BLaER1 treated with 17β-estradiol and CSF1 and Interleukin-3, amounts not matched to agents 10 nM and 100 nM (cell line): ENCODE results near the gene ATF3.
A peak's percentile ranks its signal among the peaks of the same experiment; 100 is the strongest.

Source experiments
- H3K27ac ChIP-seq, 11 experiments: shearing (Covaris generic); formaldehyde crosslinking; 2 replicates each; pipeline ENCODE4 v1.8.1; 2022
- H3K27me3 ChIP-seq, 11 experiments: shearing (Covaris generic); formaldehyde crosslinking; 2 replicates each; pipeline ENCODE4 v1.8.1; 2022
- H3K36me3 ChIP-seq, 11 experiments: shearing (Covaris generic); formaldehyde crosslinking; 2 replicates each; pipeline ENCODE4 v1.8.1; 2022
- H3K4me1 ChIP-seq, 10 experiments: shearing (Covaris generic); formaldehyde crosslinking; 2 replicates each; pipeline ENCODE4 v1.8.1; 2022
- H3K4me2 ChIP-seq, 11 experiments: shearing (Covaris generic); formaldehyde crosslinking; 2 replicates each; pipeline ENCODE4 v1.8.1; 2022
- H3K4me3 ChIP-seq, 10 experiments: shearing (Covaris generic); formaldehyde crosslinking; 2 replicates each; pipeline ENCODE4 v1.8.1; 2022
- H3K9ac ChIP-seq, 11 experiments: shearing (Covaris generic); formaldehyde crosslinking; 2 replicates each; pipeline ENCODE4 v1.8.1; 2022
- H3K9me3 ChIP-seq, 11 experiments: shearing (Covaris generic); formaldehyde crosslinking; replicated peaks in 1 of 11; 2 replicates each; pipeline ENCODE4 v1.8.1; 2022
- H4K20me1 ChIP-seq, 11 experiments: shearing (Covaris generic); formaldehyde crosslinking; 2 replicates each; pipeline ENCODE4 v1.8.1; 2022
- Cebpa-rat ChIP-seq, 11 experiments: shearing (Covaris generic); IDR thresholded peaks; 2 replicates each; pipeline ENCODE4 v1.8.1; 2022

The ATF3 gene

DNA sequence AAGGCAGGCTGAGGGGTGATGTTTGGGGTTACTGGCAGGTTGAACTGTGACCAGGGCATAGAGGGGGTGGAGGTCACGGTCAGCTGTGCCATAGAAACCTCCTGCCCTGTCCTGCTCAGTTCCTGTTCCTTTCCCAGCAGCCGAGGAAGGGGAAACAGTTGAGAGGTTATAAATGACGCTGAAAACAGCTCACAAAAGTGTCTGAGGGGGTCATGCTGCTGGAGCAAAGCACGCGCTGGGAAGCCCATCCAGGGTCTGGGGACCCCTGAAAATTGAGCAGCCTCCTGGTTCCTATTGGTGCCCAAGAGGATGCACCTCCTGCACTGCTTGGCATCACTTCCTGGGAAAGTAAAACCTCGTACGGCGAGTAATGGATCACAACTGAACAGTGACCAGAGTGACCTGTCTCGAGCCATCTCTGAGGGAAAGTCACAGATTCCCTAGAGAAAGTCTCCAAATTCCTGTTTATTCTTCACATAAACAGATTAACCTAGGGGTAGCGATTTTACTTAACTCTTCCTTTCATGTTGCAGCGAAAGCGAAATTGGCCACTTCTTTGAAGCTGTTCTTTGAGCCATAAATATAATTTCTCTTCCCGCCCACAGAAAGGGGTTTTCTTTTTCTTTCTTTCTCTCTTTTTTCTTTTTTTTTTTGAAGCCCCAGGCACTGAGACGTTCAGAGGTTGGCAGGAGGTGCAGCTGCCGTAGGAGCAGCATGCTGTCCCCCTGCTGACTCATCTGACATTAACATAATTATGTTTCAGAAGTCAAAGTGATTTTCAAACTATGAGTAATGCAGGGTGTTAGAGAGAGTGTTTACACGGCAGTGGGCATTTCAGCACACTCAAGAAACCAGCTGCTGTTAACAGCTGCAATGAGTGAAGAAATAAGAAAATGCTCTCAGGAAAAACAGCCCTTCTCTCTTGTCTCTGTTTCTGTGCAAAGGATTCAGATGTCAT is 41.8 kb upstream of the ATF3 start:
- peak overlapping the region; percentile 82 to 98 (median 90) for H3K4me2 ChIP-seq
- H3K9me3 ChIP-seq, result peaks cover 0 to 7% (median 0%) of the 10 kb centered on the region in 11 experiments; a peak in 3 of 22 replicates
- H3K4me3 ChIP-seq, result peak overlapping the region; percentile 49 to 71 (median 61)
- peak overlapping the region; percentile 54 to 86 (median 77) for H3K27ac ChIP-seq
- H3K36me3 ChIP-seq, result no peaks in the 10 kb centered on the region
- no peaks in the 10 kb centered on the region for H4K20me1 ChIP-seq
- peak in 3 of 11 experiments; percentile 64 to 80 (median 74); a peak in 5 of 22 replicates for TF ChIP-seq Cebpa-rat (IDR thresholded peaks at IDR 0.05)
- H3K27me3 ChIP-seq, result no peaks in the 10 kb centered on the region
- H3K4me1 ChIP-seq, result peaks cover 16 to 25% (median 19%) of the 10 kb centered on the region in 10 experiments
- peak overlapping the region; percentile 62 to 81 (median 77) for H3K9ac ChIP-seq

DNA sequence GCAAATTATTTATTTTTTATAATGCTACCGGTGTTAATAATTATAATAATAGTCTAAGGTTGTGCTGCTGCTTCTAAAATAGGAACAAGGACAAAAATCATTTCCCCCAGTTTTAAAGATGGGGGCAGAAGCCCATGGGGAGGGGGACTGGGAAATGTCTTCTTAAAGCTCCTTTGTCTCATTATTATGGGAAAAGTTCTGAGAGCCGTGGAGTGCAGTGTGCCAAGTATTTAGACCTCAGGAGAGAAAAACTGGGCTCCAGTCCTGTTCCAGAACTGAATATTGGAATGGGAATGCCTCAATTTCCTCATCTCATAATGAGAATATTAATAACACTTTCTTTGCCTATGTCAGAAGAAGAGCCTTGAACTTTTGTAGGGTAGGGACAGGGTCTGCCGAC is 40.9 kb upstream of the ATF3 start:
- peaks cover 0 to 7% (median 0%) of the 10 kb centered on the region in 11 experiments; a peak in 3 of 22 replicates for H3K9me3 ChIP-seq
- no peak for TF ChIP-seq Cebpa-rat (IDR thresholded peaks at IDR 0.05)
- H4K20me1 ChIP-seq, result no peaks in the 10 kb centered on the region
- peak overlapping the region in 10 of 11 experiments; percentile 62 to 81 (median 77); a peak in 16 of 22 replicates for H3K9ac ChIP-seq
- peak overlapping the region in 1 of 10 experiments; percentile 49; a peak in 2 of 20 replicates for H3K4me3 ChIP-seq
- H3K4me2 ChIP-seq, result peak overlapping the region; percentile 82 to 98 (median 90)
- H3K27ac ChIP-seq, result peak overlapping the region in 10 of 11 experiments; percentile 54 to 86 (median 74); a peak in 18 of 22 replicates
- no peaks in the 10 kb centered on the region for H3K27me3 ChIP-seq
- H3K36me3 ChIP-seq, result no peaks in the 10 kb centered on the region
- H3K4me1 ChIP-seq, result peaks cover 16 to 25% (median 19%) of the 10 kb centered on the region in 10 experiments

DNA sequence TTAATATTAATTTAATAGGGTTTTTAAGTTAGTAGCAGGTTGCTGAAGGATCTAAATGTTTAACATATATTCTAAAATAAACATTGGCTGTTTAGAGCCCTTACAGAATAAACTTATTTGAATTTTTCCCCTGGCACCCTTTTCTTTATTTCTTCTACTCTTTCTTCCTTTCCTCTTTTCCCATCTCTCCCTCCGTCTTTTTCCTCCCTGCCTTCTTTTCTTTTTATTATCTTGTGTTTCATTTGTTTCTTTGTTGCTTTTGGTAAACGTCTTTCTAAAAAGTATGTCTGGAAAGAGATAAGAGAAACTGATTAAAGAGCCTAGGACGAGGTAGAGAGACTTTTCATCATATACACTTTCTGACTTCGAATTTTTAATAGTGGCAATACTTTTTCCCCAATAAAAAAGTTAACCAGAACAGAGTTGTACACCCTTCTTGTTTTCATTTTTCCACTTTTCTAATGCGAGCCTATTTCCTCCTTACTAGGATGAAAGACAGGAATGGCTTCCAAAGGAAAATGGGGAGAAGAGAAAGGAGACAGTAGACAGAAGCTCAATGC is 39.5 kb upstream of the ATF3 start:
- TF ChIP-seq Cebpa-rat (IDR thresholded peaks at IDR 0.05), result no peak
- Histone ChIP-seq H3K4me3 (no peak overlapping the region), H3K9ac (no peak overlapping the region), H3K36me3 (no peaks in the 10 kb centered on the region), H3K27me3 (no peaks in the 10 kb centered on the region), H3K27ac (no peak overlapping the region), H4K20me1 (no peaks in the 10 kb centered on the region), H3K4me1 (peaks cover 16 to 25% (median 19%) of the 10 kb centered on the region in 10 experiments), H3K4me2 (no peak overlapping the region), H3K9me3 (no peaks in the 10 kb centered on the region)

DNA sequence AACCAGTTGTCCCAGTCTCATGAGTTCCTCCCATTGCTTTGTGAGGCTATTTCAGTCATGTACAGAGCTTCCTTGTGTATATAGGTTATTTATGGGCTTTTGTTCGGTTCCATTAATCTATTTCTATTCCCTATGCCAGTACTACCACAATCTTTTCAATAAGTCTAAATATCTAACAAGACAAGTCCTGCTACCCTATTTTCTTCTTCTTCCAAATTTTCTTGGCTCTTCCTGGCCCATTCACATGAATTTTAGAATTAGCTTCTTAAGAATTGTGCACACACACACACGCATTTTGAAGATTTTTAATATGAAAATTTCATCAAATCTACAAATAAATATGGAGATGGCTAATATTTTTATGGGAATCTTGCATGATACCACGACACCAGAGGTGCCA is 33.8 kb upstream of the ATF3 start:
- Histone ChIP-seq H3K9ac (no peak overlapping the region), H3K36me3 (no peaks in the 10 kb centered on the region), H4K20me1 (no peaks in the 10 kb centered on the region), H3K4me3 (no peak overlapping the region), H3K4me1 (peaks cover 0 to 14% (median 0%) of the 10 kb centered on the region in 10 experiments; a peak in 4 of 20 replicates), H3K9me3 (no peaks in the 10 kb centered on the region), H3K27ac (no peak overlapping the region), H3K27me3 (no peaks in the 10 kb centered on the region), H3K4me2 (no peak overlapping the region)
- no peak for TF ChIP-seq Cebpa-rat (IDR thresholded peaks at IDR 0.05)

DNA sequence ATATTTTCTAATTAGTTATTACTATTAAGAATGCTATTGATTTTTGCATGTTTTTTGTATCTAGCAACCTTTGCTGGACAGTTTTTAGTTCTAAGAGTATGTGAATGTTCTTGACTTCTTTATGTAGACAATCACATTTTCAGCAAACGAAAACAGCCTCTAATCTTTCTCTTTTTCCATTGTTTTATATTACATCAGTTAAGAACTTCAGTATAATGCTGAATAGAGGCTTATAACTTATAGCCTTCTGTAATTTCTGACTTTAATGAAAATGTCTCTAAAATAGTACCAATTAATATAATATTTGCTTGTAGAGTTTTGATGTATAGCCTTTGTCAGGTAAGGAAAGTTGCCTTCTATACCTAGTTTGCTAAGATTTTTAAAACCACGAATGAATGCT is 33.2 kb upstream of the ATF3 start:
- H3K36me3 ChIP-seq, result no peaks in the 10 kb centered on the region
- peaks cover 0 to 18% (median 0%) of the 10 kb centered on the region in 10 experiments; a peak in 5 of 20 replicates for H3K4me1 ChIP-seq
- H3K4me2 ChIP-seq, result no peak overlapping the region
- H3K9me3 ChIP-seq, result no peaks in the 10 kb centered on the region
- TF ChIP-seq Cebpa-rat (IDR thresholded peaks at IDR 0.05), result no peak
- no peak overlapping the region for H3K27ac ChIP-seq
- no peaks in the 10 kb centered on the region for H4K20me1 ChIP-seq
- no peak overlapping the region for H3K9ac ChIP-seq
- no peaks in the 10 kb centered on the region for H3K27me3 ChIP-seq
- H3K4me3 ChIP-seq, result no peak overlapping the region

DNA sequence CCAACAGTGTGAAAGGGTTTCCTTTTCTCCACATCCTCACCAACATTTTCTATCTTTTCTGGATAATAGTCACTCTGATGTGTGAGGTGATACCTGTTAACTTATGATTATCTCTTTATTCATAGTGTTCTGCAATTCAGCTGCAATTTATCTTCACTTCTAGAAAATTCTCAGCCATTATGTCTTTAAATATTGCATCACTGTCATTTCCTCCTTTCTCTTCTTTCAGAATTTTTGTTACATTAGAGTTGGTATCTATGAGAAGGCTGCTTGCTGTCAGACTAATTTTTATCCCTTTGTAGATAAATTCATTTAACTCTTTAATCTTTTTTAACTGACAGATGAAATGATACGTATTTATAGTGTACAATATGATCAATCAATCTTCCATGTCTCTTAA is 30.5 kb upstream of the ATF3 start:
- no peak for TF ChIP-seq Cebpa-rat (IDR thresholded peaks at IDR 0.05)
- Histone ChIP-seq H3K36me3 (no peaks in the 10 kb centered on the region), H3K4me2 (peak overlapping the region in 3 of 11 experiments; percentile 6 to 65 (median 60); a peak in 5 of 22 replicates), H3K4me1 (peaks cover 0 to 20% (median 0%) of the 10 kb centered on the region in 10 experiments; a peak in 5 of 20 replicates), H3K27ac (peak overlapping the region in 1 of 11 experiments; percentile 33; a peak in 1 of 22 replicates), H3K27me3 (no peaks in the 10 kb centered on the region), H3K9ac (no peak overlapping the region), H3K9me3 (no peaks in the 10 kb centered on the region), H3K4me3 (no peak overlapping the region), H4K20me1 (no peaks in the 10 kb centered on the region)

DNA sequence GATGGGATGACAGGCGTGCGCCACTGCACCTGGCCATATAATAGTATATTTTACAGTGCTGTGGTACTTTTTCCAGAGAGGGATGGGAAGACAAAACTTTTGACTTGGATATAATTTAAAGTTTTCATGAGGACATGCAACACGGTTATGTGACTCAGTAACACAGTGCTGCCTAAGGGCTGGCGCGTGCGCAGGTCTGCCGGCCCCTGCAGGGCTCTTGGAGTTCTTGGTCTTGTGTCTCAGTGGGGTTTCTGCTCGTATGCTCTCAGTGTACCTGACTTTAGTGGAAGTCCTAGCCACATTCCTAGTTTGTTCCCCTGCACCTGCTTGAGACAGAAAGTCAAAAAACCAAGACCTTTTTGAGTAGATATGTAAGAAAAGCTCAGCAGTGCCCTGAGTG is 27.5 kb upstream of the ATF3 start:
- no peak overlapping the region for H3K4me3 ChIP-seq
- H3K4me1 ChIP-seq, result peaks cover 0 to 20% (median 0%) of the 10 kb centered on the region in 10 experiments; a peak in 5 of 20 replicates
- H3K4me2 ChIP-seq, result no peak overlapping the region
- H3K9ac ChIP-seq, result no peak overlapping the region
- H3K27me3 ChIP-seq, result no peaks in the 10 kb centered on the region
- no peak overlapping the region for H3K27ac ChIP-seq
- no peaks in the 10 kb centered on the region for H3K36me3 ChIP-seq
- TF ChIP-seq Cebpa-rat (IDR thresholded peaks at IDR 0.05), result no peak
- H4K20me1 ChIP-seq, result no peaks in the 10 kb centered on the region
- H3K9me3 ChIP-seq, result no peaks in the 10 kb centered on the region

DNA sequence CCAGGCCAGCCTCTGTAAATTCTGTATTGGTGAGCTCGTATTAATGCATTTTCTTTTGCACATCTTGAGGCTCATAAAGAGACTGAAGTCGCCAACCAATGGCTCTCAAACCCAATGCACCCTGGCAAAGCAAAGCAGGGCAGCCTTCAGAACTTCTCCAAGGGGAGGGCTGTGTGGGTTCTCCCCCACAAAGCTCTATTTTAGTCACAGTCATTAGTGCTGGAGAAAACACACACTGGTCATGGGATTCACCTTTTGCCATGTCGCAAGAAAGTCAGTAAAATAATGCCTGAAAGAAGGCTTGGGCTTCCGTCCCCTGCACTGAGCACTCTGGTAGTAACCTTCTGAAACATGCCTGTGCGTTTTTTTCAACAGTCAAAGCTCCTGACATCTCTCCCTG is 26.3 kb upstream of the ATF3 start:
- Histone ChIP-seq H4K20me1 (no peaks in the 10 kb centered on the region), H3K27me3 (no peaks in the 10 kb centered on the region), H3K4me1 (peaks cover 0 to 19% (median 2%) of the 10 kb centered on the region in 10 experiments; a peak in 6 of 20 replicates), H3K4me2 (no peak overlapping the region), H3K9me3 (no peaks in the 10 kb centered on the region), H3K4me3 (no peak overlapping the region), H3K27ac (no peak overlapping the region), H3K9ac (no peak overlapping the region), H3K36me3 (no peaks in the 10 kb centered on the region)
- no peak for TF ChIP-seq Cebpa-rat (IDR thresholded peaks at IDR 0.05)
